HG03039 (cell line): ENCODE data around the gene AKAP8.
"Not testable (repeated sequence)": the region's sequence is repeated elsewhere in the genome, so short reads cannot be mapped to it uniquely, and the experiment has no call there.

Source experiments
- ATAC-seq: cut with Tn5 transposase; IDR thresholded peaks from one replicate; pipeline ENCODE4 v1.9.1; 2021; ENCODE audit warnings: mild to moderate bottlenecking, moderate library complexity; ENCODE audit not compliant: unreplicated experiment

The AKAP8 gene

GRCh38 chr19:15337202-15337601 is 42.4 kb downstream of the AKAP8 start:
- no peak for ATAC-seq

DNA sequence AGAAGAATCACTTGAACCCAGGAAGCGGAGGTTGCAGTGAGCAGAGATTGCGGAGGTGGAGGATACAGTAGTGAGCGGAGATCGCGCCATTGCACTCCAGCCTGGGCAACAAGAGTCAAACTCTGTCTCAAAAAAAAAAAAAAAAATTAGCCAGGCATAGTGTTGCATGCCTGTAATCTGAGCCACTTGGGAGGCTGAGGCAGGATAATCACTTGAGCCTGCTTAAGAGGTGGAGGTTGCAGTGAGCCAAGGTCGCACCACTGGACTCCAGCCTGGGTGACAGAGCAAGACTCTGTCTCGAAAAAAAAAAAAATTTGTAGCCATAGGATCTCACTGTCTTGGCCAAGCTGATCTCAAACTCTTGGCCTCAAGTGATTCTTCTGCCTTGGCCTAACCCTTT is 43.6 kb downstream of the AKAP8 start:
- not testable (repeated sequence) for ATAC-seq

DNA sequence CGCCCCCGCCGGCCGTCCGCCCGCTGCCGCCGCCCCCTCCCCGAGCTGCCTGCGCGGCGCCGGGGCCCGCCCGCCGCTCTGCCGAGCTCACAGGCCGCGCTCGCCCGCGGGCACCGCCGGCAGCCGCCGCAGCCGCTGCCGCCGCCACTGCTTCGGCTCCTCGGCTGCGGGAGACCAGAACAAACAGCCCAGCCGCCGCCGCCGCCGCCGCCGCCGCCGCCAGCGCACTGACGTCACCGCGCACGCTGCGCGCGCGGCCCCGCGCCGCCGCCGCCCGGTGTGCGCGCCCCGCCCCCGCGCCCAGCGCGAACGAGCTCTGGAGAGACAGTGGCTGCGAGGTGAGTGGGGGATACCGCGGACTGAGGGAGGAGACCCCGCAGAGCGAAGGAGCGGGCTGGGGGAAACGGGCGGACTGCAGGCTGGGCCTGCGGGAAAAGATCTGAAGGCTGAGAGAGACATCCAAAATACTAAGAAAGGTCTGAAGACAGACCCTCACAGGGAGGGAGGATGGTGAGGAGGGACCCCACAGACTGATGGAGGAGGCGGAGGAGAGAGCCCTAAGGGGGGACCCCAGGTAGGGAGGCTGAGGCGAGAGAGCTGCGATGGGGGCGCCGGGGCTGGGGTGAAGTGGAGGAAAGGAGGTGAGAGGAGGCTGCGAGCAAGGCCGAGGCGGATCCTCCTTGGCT is 47.1 kb downstream of the AKAP8 start, which contains the start of gene BRD4:
BRD4 (minus strand) TSS at position 229 of the 686 bp plus-strand sequence. CDS start 59,440 bp downstream, outside the sequence.
- ATAC-seq: peak; percentile 46

GRCh38 chr19:15331419-15332310 is 47.9 kb downstream of the AKAP8 start:
- ATAC-seq: peak; percentile 29

- no peak for ATAC-seq
Measured at GRCh38 chr19:15330801-15331418, 48.7 kb downstream of the AKAP8 start.

DNA sequence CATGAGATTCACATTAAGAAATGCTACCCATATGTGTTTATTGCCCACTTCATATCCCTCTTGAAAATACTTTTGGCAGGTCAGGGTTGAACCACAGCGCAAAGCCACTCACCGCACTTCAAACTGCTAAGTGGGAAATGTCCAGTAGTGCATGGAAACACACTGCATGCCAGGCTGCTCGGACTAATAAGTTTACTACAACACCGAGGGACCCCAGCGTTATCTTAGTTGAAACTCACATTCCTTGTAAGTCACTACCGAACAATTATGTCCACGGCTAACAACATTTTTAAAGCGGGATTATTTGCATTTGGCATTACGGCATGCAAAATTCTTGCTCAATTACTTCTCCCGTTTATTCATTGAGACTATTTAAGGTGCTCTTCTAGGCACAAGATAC is 51.3 kb downstream of the AKAP8 start:
- no peak for ATAC-seq

GRCh38 chr19:15324791-15325519 is 54.6 kb downstream of the AKAP8 start:
- no peak for ATAC-seq

DNA sequence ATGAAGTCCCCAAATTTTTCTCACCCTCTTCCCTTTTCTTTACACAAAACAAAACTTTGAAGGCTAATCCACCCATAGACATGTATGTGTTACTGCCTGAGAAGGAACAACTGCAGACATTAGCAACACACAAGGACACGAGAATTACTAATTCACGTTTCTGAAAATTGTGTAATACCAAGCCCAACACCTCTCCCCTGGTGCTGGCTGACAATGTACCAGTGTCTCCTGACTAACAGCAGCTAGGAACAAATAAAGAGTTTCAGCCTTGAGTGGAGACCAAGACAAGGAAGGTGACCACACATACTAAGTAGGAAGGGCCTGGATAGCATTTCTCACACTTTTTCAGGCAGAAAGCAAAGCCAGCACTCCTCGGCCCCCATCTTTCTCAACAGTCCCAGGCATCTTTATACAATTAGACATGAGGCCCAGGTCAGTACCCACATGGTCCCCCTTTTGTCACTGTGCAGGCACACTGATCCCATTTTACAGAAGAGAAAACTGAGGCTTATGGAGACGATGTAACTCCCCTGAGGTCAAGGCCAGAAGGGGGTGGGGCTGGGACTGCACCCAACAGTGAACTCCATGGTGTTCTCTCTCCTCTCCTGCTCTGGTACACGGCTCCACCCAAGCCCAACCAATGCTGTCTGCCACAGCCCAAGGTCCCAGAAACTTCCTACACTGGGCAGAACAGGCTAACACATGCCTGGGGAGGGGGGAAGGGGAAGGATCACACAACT is 55.9 kb downstream of the AKAP8 start:
- ATAC-seq: no peak

DNA sequence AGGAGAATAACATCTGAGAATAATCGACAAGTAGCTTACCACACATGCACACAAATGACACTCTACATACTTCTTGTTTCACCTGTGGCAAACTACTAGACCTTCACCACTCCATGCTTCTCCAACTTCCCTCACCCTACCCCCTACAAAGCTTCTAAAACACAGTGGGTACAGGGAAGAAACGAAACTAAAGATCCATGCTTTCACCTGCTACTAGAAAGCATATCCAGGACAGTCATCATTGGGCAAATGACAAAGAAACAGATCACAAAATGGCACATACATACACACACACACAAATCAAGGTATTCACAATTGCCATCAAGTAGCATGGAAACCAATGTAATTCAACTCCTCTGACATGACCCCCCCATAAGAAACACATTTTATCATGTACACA is 57.8 kb downstream of the AKAP8 start:
- no peak for ATAC-seq

GRCh38 chr19:15320116-15320515 is 59.5 kb downstream of the AKAP8 start:
- no peak for ATAC-seq

GRCh38 chr19:15318241-15318691 is 61.3 kb downstream of the AKAP8 start:
- no peak for ATAC-seq

DNA sequence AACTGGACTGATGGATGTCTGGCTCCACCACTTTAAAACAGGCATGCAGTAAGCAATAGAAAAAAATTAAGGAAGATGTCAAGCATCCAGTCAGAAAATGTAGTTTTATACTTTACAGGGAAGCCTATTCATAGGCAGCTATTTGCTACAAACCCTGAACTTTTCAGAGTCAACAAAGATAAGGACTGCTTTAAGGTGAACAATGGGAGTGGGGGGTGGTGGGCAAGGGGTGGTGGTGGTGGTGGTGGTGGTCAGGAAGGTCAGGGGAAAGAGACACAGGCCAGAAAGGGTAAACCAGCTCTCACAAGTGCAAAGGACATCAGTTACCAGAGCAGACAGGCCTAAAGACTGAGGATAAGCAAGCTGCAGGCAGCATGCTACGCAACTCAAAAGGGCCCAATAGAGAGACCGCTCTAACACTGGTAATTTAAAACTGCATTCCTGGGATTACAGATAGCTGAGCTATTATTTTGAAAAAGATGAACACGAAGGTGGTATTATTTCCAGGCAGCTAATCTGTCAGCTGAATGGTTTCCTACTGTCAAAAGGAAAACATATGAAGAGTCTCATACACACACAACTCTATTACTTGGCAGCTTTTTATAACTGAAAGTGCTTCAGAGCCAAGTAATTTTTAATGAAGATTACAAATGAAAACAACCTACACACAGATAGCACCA is 62.1 kb downstream of the AKAP8 start:
- ATAC-seq: no peak

GRCh38 chr19:15316498-15316897 is 63.1 kb downstream of the AKAP8 start:
- ATAC-seq: no peak

DNA sequence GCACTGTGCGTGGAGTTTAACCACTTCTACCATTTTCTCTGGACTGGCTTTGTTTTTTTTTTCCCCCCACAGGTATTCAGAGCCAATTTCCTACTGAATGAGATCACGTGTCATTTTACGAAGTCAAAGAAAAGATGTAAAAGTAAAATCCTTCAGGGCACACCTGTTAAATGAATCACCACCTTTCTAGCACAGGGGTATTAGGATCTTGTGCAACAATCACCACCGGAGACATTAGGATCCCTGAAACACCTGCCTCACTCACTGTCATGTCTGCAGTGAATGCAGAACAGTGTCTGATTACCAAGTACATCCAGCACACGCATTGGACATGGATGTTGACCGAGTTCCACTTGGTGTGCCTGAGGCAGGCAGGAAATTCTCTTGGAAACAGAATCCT is 64.5 kb downstream of the AKAP8 start:
- ATAC-seq: no peak

DNA sequence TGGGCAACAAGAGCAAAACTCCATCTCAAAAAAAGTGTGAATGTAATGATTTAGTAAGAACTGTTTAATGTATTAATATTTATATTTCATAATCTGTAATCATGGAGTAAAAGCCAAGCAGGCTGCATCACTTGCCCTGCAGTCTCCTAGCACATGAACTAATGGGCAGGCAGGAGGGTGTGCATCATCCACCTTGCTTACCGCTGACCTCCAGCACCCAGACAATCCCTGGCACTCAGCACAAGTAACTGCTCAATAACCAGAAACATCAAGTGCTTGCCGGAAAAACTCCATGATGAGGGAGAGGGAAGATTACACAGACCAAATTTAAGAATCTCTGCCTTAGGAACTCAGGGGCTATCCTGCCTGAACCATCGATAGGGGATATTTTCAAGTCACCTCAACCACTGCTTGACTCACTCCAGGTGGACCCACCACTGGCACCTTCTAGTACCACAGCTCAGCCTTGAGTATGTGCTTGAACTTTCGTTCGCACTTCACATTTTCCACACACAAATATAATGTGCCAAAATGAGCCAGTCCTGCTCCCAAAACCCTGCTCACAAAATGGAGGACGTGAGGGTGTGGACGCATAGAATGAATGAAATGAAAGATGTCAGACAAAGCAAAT is 65.8 kb downstream of the AKAP8 start:
- ATAC-seq: no peak

DNA sequence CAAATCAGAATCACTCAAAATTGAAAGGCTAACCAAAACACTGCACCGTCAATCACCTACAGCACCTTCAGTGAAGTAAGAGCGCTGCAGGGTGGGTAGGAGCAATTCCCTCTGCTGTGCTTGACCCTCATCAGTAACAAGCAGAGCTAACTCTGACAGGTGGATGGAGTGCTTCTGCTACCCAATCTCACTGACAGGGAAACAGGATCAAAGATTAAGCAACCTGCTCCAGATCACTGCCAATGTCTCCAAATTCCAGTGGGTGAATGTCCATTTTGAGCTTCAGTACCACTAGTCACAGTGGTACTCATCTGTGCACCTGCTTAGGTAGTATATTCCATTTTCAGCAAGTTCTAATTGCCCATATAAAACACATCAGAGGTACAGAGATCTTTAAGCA is 72.4 kb downstream of the AKAP8 start:
- no peak for ATAC-seq

DNA sequence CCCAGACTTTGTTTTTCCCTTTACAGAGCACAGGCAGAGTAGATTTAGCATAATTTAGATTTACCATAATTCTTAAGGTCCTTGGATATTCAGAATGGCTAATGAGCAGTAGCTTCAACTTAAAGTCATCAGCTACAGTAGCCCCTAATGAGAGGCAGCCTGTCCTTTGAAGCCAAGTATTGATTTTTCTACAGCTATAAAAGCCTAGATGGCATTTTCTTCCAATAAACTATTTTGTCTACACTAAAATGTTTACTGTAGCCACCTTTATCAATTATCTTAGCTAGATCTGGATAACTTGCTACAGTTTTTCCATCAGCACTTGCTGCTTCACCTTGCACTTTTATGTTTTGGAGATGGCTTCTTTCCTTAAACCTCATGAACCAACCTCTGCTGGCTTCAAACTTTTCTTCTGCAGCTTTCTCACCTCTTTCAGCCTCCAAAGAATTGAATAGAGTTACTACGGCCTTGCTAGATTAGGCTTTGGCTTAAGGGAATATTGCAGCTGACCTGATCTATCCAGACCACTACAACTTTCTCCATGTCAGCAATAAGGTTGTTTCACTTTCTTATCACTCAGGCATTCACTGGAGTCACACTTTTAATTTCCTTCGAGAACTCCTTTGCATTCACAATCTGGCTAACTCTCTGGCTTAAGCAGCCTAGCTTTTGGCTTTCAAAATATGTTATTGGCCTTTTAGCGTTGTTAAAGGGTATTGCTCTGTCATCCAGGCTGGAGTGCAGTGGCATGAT is 73.8 kb downstream of the AKAP8 start:
- ATAC-seq: no peak

GRCh38 chr19:15304140-15304705 is 75.4 kb downstream of the AKAP8 start:
- no peak for ATAC-seq
